OCI-LY1 (cell line): Measurements from ENCODE around the gene IDH2.

Source experiments
- EZH2 ChIP-seq: fragments of 200-600 bp; sonication (generic), shearing (Covaris generic); IDR thresholded peaks from 2 replicates; pipeline ENCODE4 v1.8.0; 2017; ENCODE audit warnings: borderline replicate concordance, mixed run types, mild to moderate bottlenecking, antibody characterized with exemption, low read length, moderate library complexity, mixed read lengths
- TF ChIP-seq, protein P1 (sequence below): fragments of 200-600 bp; sonication (generic), shearing (Covaris generic); IDR thresholded peaks from 2 replicates; pipeline ENCODE4 v1.5.1; 2017; ENCODE audit warnings: mild to moderate bottlenecking, antibody characterized with exemption, low read length, moderate library complexity, mixed read lengths

GRCh38 chr15:90106522-90107117, 4.4 kb upstream of the IDH2 start:
- TF ChIP-seq EZH2: no peak
- TF ChIP-seq, protein P1, sequence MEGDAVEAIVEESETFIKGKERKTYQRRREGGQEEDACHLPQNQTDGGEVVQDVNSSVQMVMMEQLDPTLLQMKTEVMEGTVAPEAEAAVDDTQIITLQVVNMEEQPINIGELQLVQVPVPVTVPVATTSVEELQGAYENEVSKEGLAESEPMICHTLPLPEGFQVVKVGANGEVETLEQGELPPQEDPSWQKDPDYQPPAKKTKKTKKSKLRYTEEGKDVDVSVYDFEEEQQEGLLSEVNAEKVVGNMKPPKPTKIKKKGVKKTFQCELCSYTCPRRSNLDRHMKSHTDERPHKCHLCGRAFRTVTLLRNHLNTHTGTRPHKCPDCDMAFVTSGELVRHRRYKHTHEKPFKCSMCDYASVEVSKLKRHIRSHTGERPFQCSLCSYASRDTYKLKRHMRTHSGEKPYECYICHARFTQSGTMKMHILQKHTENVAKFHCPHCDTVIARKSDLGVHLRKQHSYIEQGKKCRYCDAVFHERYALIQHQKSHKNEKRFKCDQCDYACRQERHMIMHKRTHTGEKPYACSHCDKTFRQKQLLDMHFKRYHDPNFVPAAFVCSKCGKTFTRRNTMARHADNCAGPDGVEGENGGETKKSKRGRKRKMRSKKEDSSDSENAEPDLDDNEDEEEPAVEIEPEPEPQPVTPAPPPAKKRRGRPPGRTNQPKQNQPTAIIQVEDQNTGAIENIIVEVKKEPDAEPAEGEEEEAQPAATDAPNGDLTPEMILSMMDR: no peak
